HCT116 (cell line): Measurements from ENCODE around the gene SH2D1A.

Experiments
- ELF1 ChIP-seq: IDR thresholded peaks from 2 replicates; pipeline ENCODE4 v1.6.1; 2012; ENCODE audit warnings: low read depth, borderline replicate concordance
- EZH2 ChIP-seq: fragments of 200-600 bp; sonication (generic); IDR thresholded peaks from 2 replicates; pipeline ENCODE4 v1.6.1; 2017; ENCODE audit warnings: antibody characterized with exemption, mixed run types
- FOSL1 ChIP-seq: IDR thresholded peaks from 2 replicates; pipeline ENCODE4 v1.6.1; 2012; ENCODE audit warnings: low read depth
- POLR2A ChIP-seq: IDR thresholded peaks from 2 replicates; pipeline ENCODE4 v1.7.0; 2011; ENCODE audit warnings: borderline replicate concordance; ENCODE audit not compliant: insufficient read depth, insufficient read length; ENCODE audit errors: extremely low read depth
- POLR2AphosphoS5 ChIP-seq: IDR thresholded peaks from 2 replicates; pipeline ENCODE4 v1.6.1; 2011; ENCODE audit warnings: mild to moderate bottlenecking, low read depth, low read length, moderate library complexity
- RAD21 ChIP-seq: IDR thresholded peaks from 2 replicates; pipeline ENCODE4 v1.6.1; 2012; ENCODE audit warnings: low read depth, mild to moderate bottlenecking
- SIN3A ChIP-seq: IDR thresholded peaks from 2 replicates; pipeline ENCODE4 v1.6.1; 2012; ENCODE audit warnings: low read depth
- ZNF274 ChIP-seq: fragments of 200-500 bp; sonication (Bioruptor generic); IDR thresholded peaks from 2 replicates; pipeline ENCODE4 v1.6.1; 2014; ENCODE audit warnings: mild to moderate bottlenecking, low read depth, low read length, inconsistent platforms
- TF ChIP-seq, protein P1 (sequence below), 3 experiments: fragments of 200-600 bp in 1 of 3; sonication (generic) in 1 of 3; IDR thresholded peaks in 2 of 3; conservative IDR thresholded peaks in 1 of 3; 2 replicates each; pipeline ENCODE4 v1.5.1; 2012 to 2017; ENCODE audit warnings: low read depth in 2 of 3, low read length in 2 of 3, antibody characterized with exemption in 1 of 3, borderline replicate concordance in 1 of 3, control low read depth in 1 of 3, mild to moderate bottlenecking in 1 of 3, mixed read lengths in 1 of 3, mixed run types in 1 of 3, moderate library complexity in 1 of 3; ENCODE audit not compliant: insufficient read depth in 1 of 3
- TF ChIP-seq, protein P2 (sequence below): IDR thresholded peaks from 2 replicates; pipeline ENCODE4 v1.6.1; 2012

DNA sequence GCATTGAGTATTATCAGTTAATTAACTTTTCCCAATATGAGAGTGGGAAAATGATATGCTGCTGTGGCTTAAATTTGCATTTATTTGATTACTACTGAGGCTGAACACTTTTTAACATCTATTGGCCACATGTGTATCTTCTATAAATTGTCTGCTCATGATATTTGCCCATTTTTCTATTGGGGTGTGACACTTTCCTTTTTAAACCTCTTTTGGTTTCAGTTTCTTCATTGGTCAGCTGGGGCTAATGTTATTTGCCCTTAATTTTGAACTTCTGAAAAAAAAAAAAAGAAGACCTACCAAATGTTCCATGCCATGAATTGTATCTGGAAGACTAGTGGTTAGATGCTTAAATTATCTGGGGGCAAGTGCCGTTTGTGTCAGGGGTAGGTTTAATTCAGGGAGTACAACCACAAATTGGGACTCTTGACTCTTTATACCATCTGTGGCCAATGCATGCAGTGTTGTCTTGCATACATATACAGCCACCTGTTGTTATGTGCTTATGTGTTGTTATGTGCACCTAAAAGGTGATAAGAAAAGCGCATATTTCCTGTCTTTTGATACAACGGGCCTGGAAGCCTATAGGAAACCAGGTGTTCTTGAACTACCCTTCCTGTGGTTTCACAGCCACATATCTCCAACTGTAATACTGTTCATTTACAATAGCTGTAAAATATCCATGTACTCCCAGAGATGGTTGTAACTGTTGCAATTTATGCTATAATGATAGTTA, 49.0 kb downstream of the SH2D1A start:
- TF ChIP-seq, protein P1, sequence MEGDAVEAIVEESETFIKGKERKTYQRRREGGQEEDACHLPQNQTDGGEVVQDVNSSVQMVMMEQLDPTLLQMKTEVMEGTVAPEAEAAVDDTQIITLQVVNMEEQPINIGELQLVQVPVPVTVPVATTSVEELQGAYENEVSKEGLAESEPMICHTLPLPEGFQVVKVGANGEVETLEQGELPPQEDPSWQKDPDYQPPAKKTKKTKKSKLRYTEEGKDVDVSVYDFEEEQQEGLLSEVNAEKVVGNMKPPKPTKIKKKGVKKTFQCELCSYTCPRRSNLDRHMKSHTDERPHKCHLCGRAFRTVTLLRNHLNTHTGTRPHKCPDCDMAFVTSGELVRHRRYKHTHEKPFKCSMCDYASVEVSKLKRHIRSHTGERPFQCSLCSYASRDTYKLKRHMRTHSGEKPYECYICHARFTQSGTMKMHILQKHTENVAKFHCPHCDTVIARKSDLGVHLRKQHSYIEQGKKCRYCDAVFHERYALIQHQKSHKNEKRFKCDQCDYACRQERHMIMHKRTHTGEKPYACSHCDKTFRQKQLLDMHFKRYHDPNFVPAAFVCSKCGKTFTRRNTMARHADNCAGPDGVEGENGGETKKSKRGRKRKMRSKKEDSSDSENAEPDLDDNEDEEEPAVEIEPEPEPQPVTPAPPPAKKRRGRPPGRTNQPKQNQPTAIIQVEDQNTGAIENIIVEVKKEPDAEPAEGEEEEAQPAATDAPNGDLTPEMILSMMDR (IDR thresholded peaks at IDR 0.05 in 2 of 3, conservative IDR thresholded peaks at IDR 0.05 in 1 of 3; ENCODE audit: borderline replicate concordance in 1 of 3, insufficient read depth in 1 of 3, low read depth in 2 of 3, low read length in 2 of 3): no peak
- TF ChIP-seq, protein P2, sequence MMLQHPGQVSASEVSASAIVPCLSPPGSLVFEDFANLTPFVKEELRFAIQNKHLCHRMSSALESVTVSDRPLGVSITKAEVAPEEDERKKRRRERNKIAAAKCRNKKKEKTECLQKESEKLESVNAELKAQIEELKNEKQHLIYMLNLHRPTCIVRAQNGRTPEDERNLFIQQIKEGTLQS: no peak
- TF ChIP-seq POLR2AphosphoS5 (no peak), ELF1 (no peak), EZH2 (no peak), ZNF274 (no peak), POLR2A (no peak), SIN3A (no peak), FOSL1 (no peak), RAD21 (no peak)
